ENCODE results near the gene ST3GAL4.

The ST3GAL4 gene

GRCh38 chr11:126336671-126337101 is 18.8 kb upstream of the ST3GAL4 start:
- TF ChIP-seq, protein P1, sequence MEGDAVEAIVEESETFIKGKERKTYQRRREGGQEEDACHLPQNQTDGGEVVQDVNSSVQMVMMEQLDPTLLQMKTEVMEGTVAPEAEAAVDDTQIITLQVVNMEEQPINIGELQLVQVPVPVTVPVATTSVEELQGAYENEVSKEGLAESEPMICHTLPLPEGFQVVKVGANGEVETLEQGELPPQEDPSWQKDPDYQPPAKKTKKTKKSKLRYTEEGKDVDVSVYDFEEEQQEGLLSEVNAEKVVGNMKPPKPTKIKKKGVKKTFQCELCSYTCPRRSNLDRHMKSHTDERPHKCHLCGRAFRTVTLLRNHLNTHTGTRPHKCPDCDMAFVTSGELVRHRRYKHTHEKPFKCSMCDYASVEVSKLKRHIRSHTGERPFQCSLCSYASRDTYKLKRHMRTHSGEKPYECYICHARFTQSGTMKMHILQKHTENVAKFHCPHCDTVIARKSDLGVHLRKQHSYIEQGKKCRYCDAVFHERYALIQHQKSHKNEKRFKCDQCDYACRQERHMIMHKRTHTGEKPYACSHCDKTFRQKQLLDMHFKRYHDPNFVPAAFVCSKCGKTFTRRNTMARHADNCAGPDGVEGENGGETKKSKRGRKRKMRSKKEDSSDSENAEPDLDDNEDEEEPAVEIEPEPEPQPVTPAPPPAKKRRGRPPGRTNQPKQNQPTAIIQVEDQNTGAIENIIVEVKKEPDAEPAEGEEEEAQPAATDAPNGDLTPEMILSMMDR (IDR thresholded peaks at IDR 0.05), result no peak
- H3K36me3 ChIP-seq, result peaks cover 43% of the 10 kb centered on the region
- no peaks in the 10 kb centered on the region for H3K9me3 ChIP-seq
- no peaks in the 10 kb centered on the region for H3K27me3 ChIP-seq
- peaks cover 16 to 21% of the 10 kb centered on the region in 2 experiments for H3K4me1 ChIP-seq (ENCODE audit: control insufficient read depth in 1 of 2, insufficient read depth in 1 of 2, low read depth in 1 of 2, low read length in 1 of 2)
- H3K27ac ChIP-seq, result peak overlapping the region; percentile 68
- peak overlapping the region; percentile 19 to 24 for H3K4me3 ChIP-seq (ENCODE audit: low read depth in 1 of 2, low read length in 1 of 2)

DNA sequence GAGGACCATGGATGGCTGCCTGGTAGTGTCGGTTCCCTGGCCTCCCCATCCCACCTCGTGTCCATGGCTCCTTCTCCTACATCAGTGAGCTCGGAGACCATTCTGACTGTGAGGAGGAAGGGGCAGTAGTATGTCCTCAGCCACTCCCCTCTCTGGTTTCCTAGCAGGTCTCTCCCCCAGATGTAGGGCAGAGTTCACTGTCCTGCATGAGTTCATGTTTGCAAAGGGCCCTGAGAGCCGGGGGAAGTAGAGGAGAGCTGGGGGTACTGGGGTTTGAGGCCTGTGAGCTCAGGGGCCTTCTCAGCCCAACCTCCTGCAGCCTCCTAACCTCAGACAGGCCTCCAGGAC is 18.4 kb upstream of the ST3GAL4 start:
- peak overlapping the region; percentile 68 for H3K27ac ChIP-seq
- no peak overlapping the region for H3K4me3 ChIP-seq (ENCODE audit: low read depth in 1 of 2, low read length in 1 of 2)
- H3K4me1 ChIP-seq (ENCODE audit: control insufficient read depth in 1 of 2, insufficient read depth in 1 of 2, low read depth in 1 of 2, low read length in 1 of 2), result peaks cover 16 to 21% of the 10 kb centered on the region in 2 experiments
- H3K36me3 ChIP-seq, result peaks cover 43% of the 10 kb centered on the region
- TF ChIP-seq, protein P1 (IDR thresholded peaks at IDR 0.05), result no peak
- no peaks in the 10 kb centered on the region for H3K9me3 ChIP-seq
- no peaks in the 10 kb centered on the region for H3K27me3 ChIP-seq

GRCh38 chr11:126337474-126338241 is 17.8 kb upstream of the ST3GAL4 start:
- Histone ChIP-seq H3K4me1 (ENCODE audit: control insufficient read depth in 1 of 2, insufficient read depth in 1 of 2, low read depth in 1 of 2, low read length in 1 of 2) (peaks cover 16 to 21% of the 10 kb centered on the region in 2 experiments), H3K9me3 (no peaks in the 10 kb centered on the region), H3K27ac (peak overlapping the region; percentile 68), H3K4me3 (ENCODE audit: low read depth in 1 of 2, low read length in 1 of 2) (no peak overlapping the region), H3K27me3 (no peaks in the 10 kb centered on the region), H3K36me3 (peaks cover 38% of the 10 kb centered on the region)
- TF ChIP-seq, protein P1 (IDR thresholded peaks at IDR 0.05), result no peak

GRCh38 chr11:126338346-126339055 is 17.0 kb upstream of the ST3GAL4 start:
- H3K4me3 ChIP-seq (ENCODE audit: low read depth in 1 of 2, low read length in 1 of 2), result no peak overlapping the region
- no peaks in the 10 kb centered on the region for H3K27me3 ChIP-seq
- H3K36me3 ChIP-seq, result peaks cover 30% of the 10 kb centered on the region
- H3K4me1 ChIP-seq (ENCODE audit: control insufficient read depth in 1 of 2, insufficient read depth in 1 of 2, low read depth in 1 of 2, low read length in 1 of 2), result peaks cover 16 to 21% of the 10 kb centered on the region in 2 experiments
- TF ChIP-seq, protein P1 (IDR thresholded peaks at IDR 0.05), result no peak
- H3K27ac ChIP-seq, result peak overlapping the region; percentile 14
- H3K9me3 ChIP-seq, result no peaks in the 10 kb centered on the region

DNA sequence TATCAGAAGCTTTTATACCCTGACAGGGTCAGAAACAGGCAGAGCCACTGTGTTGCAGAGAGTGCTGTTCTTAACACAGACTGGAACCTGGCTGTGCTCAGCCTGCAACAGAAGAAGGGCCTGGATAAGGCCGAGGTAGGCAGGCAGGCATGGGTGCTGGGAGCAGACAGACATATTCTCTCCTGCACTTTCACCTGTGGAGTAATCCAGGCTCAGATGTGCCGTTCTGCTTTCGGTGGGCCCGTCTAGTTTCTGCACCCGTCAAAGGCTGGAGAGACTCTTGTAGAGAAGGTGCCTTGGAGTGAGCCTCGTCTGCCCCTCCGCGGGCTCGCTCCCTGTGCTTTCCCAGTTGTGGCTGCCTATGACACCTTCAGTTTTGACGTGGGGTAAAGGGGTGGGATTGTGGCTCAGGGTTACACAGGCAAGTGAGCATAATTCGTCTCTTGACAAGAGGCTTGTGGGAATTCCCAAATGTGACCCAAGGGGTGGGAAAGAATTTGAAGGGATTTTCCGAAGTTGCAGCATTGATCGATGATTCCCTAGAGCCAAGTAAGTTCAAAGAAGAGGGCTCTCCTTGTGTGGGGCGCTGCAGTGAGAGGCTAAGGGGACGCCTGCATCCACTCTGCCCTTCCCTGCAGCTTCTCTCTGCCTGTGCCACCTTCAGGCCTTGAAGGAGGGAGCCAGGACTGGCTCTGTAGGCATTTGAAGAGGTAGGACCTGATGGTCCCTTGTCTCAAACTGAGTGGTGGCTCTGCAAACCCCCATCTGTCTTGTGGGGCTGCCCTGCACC is 16.2 kb upstream of the ST3GAL4 start:
- H3K27me3 ChIP-seq, result no peaks in the 10 kb centered on the region
- H3K36me3 ChIP-seq, result peaks cover 27% of the 10 kb centered on the region
- H3K4me3 ChIP-seq (ENCODE audit: low read depth in 1 of 2, low read length in 1 of 2), result no peak overlapping the region
- H3K27ac ChIP-seq, result no peak overlapping the region
- TF ChIP-seq, protein P1 (IDR thresholded peaks at IDR 0.05), result no peak
- no peaks in the 10 kb centered on the region for H3K9me3 ChIP-seq
- H3K4me1 ChIP-seq (ENCODE audit: control insufficient read depth in 1 of 2, insufficient read depth in 1 of 2, low read depth in 1 of 2, low read length in 1 of 2), result peaks cover 16 to 21% of the 10 kb centered on the region in 2 experiments
